Suppressor macrophage (primary cell): ENCODE data around the gene POU2AF2.
"Not testable (repeated sequence)": the region's sequence is repeated elsewhere in the genome, so short reads cannot be mapped to it uniquely, and the experiment has no call there.

ENCODE experiments used
- DNase-seq, 4 experiments: peaks; one replicate each; pipeline ENCODE4 v3.0.0-alpha.2; 2020 to 2022
- total RNA-seq, 17 experiments: gene quantifications; one replicate each; lab custom pipeline; 2026; ENCODE audit warnings: mixed read lengths in 6 of 17, inconsistent platforms in 3 of 17; lab: John Stamatoyannopoulos, UW

POU2AF2 gene, protein sequence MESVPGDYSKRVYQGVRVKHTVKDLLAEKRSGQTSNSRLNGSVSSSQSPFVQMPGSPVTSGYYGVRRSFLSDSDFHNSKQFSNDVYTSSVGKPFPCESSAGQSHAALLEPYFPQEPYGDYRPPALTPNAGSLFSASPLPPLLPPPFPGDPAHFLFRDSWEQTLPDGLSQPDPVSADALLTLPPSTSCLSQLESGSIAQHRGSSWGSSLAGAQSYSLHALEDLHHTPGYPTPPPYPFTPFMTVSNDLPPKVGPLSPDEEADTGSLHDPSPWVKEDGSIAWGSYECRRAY
- total RNA-seq, result 0 to 1.2 (median 0) reads per million in 17 experiments

- DNase-seq, result no peak
These were observed at the start of gene POU2AF2 for GRCh38 chr11:111245425-111245824. Gene POU2AF2 (plus strand): TSS chr11:111245725. CDS start chr11:111245854, 129 bp downstream.

GRCh38 chr11:111200010-111200534, 45.5 kb upstream of the POU2AF2 start:
- DNase-seq, result no peak

DNA sequence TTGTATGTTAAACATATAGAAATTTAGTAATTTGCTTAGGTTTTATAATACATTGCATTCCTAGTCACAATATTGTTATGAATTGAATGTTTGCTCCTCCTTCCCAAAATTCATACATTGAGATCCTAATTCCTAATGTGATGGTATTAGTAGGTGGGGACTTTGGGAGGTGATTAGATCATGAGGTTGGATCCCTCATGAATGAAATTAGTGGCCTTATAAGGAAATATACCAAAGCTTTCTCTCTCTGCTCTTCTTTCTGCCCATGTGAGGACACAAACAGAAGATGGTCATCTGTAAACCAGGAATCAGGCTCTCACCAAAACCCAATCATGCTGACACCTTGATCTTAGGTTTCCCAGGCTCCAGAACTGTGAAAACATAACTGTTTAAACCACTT, 41.3 kb upstream of the POU2AF2 start:
- no peak for DNase-seq

- no peak for DNase-seq
These were observed 39.7 kb upstream of the POU2AF2 start for GRCh38 chr11:111205632-111206385.

GRCh38 chr11:111206472-111206871, 39.1 kb upstream of the POU2AF2 start:
- DNase-seq, result no peak

DNA sequence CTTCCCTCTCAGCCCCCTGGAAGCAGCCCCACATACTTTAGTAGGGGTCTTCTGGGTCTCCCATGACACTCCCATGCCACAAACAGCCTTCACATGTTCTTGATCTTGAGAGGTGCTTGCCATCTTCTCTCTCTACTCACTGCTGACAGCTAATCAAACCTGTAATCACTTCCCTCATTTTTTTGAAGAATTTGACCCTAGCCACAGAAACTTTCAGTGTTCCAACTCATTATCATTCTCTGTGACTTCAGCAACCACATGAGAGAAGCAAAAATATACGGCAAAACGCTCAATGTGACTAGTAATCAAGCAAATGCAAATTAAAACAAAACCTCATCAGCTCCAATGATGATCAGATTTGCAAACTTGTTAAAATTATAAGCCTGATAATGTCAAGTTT, 38.3 kb upstream of the POU2AF2 start:
- no peak for DNase-seq

- no peak for DNase-seq
These were observed 35.8 kb upstream of the POU2AF2 start for GRCh38 chr11:111209543-111210355.

DNA sequence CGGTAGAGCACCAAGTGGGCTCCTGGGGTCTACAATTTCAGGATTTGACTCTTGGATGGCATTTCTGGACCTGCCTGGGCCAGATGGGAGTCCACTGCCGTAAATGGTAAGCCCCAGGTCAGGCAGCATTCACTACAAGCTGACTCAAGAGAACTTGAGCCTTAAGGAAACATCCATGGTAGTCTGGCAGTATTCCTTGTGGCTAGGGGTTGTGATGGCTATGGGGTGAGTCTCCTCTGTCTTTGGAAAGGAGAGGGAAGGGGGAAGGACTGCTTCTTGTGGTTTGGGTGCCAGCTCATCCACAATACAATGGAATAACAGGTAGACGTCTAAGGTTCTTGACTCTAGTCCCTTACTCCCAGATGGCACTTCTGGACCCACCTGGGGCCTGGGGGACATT, 32.3 kb upstream of the POU2AF2 start:
- DNase-seq, result no peak

GRCh38 chr11:111220721-111221120, 24.8 kb upstream of the POU2AF2 start:
- DNase-seq, result no peak

DNA sequence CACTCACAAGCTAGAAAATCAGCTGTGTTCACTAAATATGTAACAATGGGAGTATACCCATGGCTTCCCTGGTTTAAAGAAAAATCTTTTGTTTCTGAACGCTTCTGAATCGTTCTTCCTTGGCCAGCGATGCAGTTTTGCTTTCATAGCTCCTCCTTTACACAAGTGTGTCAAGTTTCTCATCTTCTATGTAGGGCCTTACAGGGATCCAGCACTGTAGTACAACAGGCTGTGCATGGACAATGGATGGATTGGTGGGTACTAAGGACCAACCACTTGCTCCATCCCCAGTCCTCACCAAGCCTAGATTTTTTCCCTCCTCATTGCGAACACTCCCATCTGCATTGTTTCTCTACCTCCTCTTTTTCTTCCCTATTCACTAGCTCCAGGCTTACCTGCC, 24.3 kb upstream of the POU2AF2 start:
- no peak for DNase-seq

GRCh38 chr11:111221936-111222335, 23.6 kb upstream of the POU2AF2 start:
- DNase-seq, result not testable (repeated sequence)

DNA sequence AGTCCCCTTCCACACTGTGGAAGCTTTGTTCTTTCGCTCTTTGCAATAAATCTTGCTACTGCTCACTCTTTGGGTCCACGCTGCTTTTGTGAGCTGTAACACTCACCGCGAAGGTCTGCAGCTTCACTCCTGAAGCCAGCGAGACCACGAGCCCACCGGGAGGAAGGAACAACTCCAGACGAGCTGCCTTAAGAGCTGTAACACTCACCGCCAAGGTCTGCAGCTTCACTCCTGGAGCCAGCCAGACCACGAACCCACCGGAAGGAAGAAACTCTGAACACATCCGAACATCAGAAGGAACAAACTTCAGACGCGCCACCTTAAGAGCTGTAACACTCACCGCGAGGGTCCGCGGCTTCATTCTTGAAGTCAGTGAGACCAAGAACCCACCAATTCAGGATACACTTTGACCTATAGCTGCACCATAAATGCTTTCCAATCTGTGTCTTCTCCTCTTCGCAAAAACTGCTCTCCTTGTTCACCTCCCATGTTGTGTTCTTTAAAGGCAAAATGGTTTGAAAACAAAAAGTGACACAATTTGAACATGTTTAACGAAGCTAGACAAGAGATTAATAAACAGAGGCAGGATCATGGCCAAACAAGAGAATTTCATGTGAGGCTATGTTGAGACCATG, 22.6 kb upstream of the POU2AF2 start:
- not testable (repeated sequence) for DNase-seq

GRCh38 chr11:111225881-111226280, 19.6 kb upstream of the POU2AF2 start:
- DNase-seq, result no peak

- peak; percentile 20 to 59 (median 56) for DNase-seq
These were observed 15.9 kb upstream of the POU2AF2 start for GRCh38 chr11:111229604-111230003.

DNA sequence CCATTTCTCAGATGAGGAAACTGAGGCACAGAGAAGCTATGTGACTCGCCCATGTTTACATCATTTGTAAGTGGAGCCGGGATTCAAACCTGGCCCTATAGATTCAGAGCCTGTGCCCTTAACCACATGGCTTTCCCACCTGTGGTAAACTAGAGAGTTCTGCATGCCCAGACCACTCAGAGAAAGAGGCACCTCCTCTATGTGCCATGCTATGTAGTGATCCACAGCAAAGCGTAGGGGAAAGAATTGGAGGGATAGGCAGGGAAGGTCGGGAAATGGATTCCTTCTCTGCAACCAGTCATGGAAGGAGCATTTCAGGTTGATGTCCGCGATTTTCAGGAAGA, 15.4 kb upstream of the POU2AF2 start:
- peak in 1 of 4 experiments; percentile 2 for DNase-seq

DNA sequence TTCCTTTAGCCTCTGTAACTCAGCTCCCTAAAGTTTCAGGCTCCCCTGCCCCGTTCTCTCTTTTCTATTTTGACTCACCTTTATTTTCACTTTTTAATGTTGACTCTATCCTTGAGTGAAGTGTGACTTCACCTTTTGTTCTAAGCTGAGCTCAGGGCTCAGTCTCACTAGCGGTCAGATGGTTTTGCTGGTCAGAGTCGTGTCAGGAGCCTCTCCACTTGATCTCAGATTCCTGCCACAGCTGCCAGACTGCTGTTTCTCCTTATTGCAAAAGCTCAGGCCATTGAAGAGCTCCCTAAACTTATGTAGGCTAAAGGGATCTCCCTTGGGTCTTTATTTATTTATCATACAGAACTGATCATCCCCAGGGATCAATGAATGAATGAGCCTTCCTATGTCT, 13.7 kb upstream of the POU2AF2 start:
- no peak for DNase-seq

- no peak for DNase-seq
These were observed 9.1 kb upstream of the POU2AF2 start for GRCh38 chr11:111236383-111236782.

DNA sequence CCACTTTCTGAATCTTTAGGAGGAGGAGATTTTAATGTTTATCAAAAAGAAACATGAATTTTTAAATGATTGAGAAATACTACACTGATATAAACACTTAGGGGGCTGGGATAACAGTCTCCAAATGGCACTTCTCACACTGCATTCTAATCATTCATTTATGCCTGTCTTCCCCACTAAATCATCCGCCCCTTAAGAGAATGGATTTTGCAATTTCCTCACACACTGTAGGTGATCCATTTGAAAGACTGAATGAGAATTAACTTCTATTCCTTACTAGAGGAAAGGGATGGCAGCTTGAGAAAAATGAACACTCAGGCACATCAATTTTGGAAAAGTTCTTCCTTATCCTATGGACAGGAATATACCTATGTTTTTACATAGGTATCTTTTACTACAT, 7.6 kb upstream of the POU2AF2 start:
- no peak for DNase-seq

DNA sequence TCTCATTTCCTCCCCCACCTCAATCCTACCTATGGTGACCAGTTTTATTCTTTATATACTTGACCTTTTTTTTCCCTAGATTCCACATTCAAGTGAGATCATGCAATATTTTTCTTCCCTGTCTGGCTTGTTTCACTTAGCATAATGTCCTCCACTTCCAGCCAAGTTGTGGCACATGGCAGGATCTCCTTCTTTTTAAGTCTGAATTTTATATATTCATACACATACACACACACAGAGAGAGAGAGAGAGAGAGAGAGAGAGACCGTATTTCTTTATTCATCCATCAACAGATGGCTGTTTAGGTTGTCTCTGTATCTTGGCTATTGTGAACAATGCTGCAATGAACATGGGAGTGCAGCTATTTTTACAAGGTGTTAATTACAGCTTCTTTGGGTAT, 1.4 kb downstream of the POU2AF2 start:
- no peak for DNase-seq

DNA sequence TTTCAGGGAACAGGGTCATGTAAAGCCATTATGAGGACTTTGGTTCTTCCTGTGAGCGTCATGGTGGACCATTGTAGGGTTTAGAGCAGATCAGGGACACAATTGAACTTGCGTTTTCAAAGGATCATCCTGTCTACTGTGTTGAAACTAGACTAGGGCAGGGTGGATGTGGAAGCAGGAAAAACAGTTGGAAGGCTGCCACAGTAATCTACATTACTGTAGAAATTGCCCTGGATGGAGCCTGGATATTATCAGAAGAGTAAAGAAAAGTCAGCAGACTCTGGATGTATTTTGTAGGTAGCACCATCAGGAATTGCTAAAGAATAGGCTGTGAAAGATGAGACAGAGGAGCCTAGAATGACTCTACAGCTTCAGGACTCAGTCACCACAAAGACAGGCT, 5.4 kb downstream of the POU2AF2 start:
- DNase-seq, result no peak

- DNase-seq, result no peak
These were observed 7.6 kb downstream of the POU2AF2 start for GRCh38 chr11:111253131-111253530.

DNA sequence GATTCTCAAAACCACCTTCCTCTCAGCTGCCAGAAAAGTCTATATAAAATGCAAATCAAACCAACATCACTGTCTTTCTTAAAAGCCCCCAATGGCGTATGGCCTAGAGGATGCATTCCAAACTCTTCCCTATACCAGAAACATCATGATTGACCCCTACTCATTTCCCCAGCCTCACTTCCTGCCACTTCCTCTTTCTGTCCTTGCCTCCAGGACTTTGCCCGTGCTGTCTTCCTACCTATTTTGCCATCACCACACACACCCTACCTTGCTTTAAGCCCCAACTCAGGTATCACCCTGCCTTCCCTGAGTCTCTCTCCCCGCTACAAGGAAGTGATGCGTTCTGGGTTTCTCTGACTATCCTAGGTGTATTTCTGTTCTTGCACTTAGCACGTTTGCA, 8.1 kb downstream of the POU2AF2 start:
- DNase-seq, result no peak

GRCh38 chr11:111258046-111258445, 12.5 kb downstream of the POU2AF2 start:
- peak in 2 of 4 experiments; percentile 2 to 4 for DNase-seq
